Mesothelial cell of epicardium (in vitro differentiated cells): Measurements from ENCODE around the gene MAB21L4. TPM values are rescaled to one million over a fixed set of nuclear protein-coding genes. Genes with fewer than 3 reads are reported as not detected.

Experiments used
- DNase-seq, 2 experiments: peaks; one replicate each; pipeline ENCODE4 v3.0.0; 2021; ENCODE audit warnings: low spot score in 2 of 2; ENCODE audit not compliant: unreplicated experiment in 2 of 2
- H3K27ac Mint-ChIP-seq: 2 replicates; pipeline ENCODE4 v1.8.0; 2021; ENCODE audit warnings: mixed read lengths
- H3K27me3 Mint-ChIP-seq: 2 replicates; pipeline ENCODE4 v1.8.0; 2021; ENCODE audit warnings: low read depth, mixed read lengths
- H3K36me3 Mint-ChIP-seq: 2 replicates; pipeline ENCODE4 v1.8.0; 2021; ENCODE audit warnings: mixed read lengths
- H3K4me1 Mint-ChIP-seq: 2 replicates; pipeline ENCODE4 v1.8.0; 2021; ENCODE audit warnings: mixed read lengths
- H3K4me3 Mint-ChIP-seq: 2 replicates; pipeline ENCODE4 v1.8.0; 2021; ENCODE audit warnings: mild to moderate bottlenecking, moderate library complexity, mixed read lengths
- H3K9me3 Mint-ChIP-seq: 2 replicates; pipeline ENCODE4 v1.8.0; 2021; ENCODE audit warnings: mixed read lengths
- total RNA-seq: library from RNA; stranded (reverse); gene quantifications from 3 replicates; pipeline ENCODE4 v1.2.1, GENCODE V29; 2021
- TF ChIP-seq, protein P1 (sequence below): fragments of 200-600 bp; sonication (generic); IDR thresholded peaks from one replicate; pipeline ENCODE4 v1.5.0; 2021; ENCODE audit warnings: antibody characterized with exemption; ENCODE audit not compliant: unreplicated experiment

The MAB21L4 gene
- total RNA-seq, 1 donor from 2014 or later: 2.4 TPM

DNA sequence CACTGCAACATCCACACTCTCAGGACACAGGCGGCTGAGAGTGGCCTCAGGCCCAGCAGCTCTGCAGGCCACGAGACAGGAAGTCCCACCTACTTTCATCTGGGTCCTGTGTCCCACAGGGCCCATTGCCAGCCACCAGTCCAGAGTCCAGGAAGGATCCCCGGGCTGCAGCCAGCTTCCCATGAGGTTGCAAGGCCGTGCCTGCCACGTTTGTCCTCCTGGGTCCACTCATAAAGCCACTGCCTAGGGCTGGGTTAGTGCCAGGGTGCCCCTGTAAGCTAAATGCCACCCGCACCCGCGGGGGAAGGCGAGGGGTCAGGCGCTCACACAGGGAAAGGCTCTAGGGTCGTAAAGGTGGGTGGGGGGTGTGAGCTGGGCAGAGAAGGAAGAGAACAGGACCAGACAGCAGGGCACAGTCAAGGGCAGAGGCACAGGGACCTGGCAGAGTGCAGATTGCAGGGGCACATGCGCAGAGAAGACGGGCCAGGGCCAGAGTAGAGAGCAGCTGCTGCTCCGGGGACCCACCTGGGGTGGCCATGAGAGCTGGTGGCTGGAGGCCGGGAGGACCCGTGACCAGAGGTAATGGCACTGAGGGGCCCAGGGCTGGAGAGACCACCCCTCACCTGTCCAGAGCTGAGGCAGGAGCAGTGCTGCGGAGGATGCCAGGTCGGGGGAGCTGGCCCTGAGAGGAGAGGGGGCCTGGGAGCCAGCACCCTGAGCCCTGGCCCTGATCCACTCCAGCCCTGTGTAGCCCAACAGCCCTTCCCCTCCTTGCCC is 19.3 kb downstream of the MAB21L4 start:
- Mint-ChIP-seq H3K4me3 (no peak overlapping the region), H3K27me3 (no peaks in the 10 kb centered on the region), H3K27ac (no peak overlapping the region), H3K4me1 (no peaks in the 10 kb centered on the region), H3K9me3 (no peaks in the 10 kb centered on the region), H3K36me3 (no peaks in the 10 kb centered on the region)
- no peak for DNase-seq
- TF ChIP-seq, protein P1, sequence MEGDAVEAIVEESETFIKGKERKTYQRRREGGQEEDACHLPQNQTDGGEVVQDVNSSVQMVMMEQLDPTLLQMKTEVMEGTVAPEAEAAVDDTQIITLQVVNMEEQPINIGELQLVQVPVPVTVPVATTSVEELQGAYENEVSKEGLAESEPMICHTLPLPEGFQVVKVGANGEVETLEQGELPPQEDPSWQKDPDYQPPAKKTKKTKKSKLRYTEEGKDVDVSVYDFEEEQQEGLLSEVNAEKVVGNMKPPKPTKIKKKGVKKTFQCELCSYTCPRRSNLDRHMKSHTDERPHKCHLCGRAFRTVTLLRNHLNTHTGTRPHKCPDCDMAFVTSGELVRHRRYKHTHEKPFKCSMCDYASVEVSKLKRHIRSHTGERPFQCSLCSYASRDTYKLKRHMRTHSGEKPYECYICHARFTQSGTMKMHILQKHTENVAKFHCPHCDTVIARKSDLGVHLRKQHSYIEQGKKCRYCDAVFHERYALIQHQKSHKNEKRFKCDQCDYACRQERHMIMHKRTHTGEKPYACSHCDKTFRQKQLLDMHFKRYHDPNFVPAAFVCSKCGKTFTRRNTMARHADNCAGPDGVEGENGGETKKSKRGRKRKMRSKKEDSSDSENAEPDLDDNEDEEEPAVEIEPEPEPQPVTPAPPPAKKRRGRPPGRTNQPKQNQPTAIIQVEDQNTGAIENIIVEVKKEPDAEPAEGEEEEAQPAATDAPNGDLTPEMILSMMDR: no peak

- Mint-ChIP-seq H3K36me3 (no peaks in the 10 kb centered on the region), H3K27ac (no peak overlapping the region), H3K4me1 (no peaks in the 10 kb centered on the region), H3K27me3 (no peaks in the 10 kb centered on the region), H3K4me3 (no peak overlapping the region), H3K9me3 (no peaks in the 10 kb centered on the region)
- TF ChIP-seq, protein P1: no peak
- DNase-seq: no peak
Observed at GRCh38 chr2:240876035-240876474, 19.9 kb downstream of the MAB21L4 start.

GRCh38 chr2:240875228-240876034 is 20.5 kb downstream of the MAB21L4 start:
- H3K4me3 Mint-ChIP-seq: no peak overlapping the region
- no peaks in the 10 kb centered on the region for H3K9me3 Mint-ChIP-seq
- no peaks in the 10 kb centered on the region for H3K27me3 Mint-ChIP-seq
- no peaks in the 10 kb centered on the region for H3K4me1 Mint-ChIP-seq
- no peaks in the 10 kb centered on the region for H3K36me3 Mint-ChIP-seq
- no peak overlapping the region for H3K27ac Mint-ChIP-seq
- TF ChIP-seq, protein P1: no peak
- DNase-seq: no peak

DNA sequence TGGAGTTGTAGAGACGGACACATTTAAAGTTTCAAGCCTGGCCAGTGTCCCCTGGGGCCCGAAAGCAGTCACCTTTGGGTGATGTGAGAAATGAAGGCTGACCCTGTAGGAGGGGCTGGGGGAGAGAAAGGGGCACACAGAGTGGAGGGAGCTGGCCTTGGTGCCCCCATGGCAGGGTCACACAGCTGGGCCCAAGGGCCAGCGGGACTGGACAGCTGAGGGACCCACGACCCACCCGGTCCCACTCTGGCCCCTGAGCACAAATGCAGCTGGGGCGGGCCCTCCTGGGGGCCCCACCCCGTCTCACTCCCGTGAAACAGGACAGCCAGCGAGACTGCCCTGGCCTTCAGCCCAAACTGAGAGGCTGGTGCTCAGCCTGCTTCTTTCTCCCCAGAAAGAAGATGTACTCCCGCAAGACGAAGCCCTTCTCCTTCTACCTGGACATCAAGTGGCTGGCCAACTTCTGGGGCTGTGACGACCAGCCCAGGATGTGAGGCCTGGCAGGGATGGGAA is 21.2 kb downstream of the MAB21L4 start:
- H3K27ac Mint-ChIP-seq: no peak overlapping the region
- H3K27me3 Mint-ChIP-seq: no peaks in the 10 kb centered on the region
- H3K36me3 Mint-ChIP-seq: no peaks in the 10 kb centered on the region
- no peaks in the 10 kb centered on the region for H3K9me3 Mint-ChIP-seq
- no peak overlapping the region for H3K4me3 Mint-ChIP-seq
- no peak for DNase-seq
- TF ChIP-seq, protein P1: no peak
- H3K4me1 Mint-ChIP-seq: no peaks in the 10 kb centered on the region

DNA sequence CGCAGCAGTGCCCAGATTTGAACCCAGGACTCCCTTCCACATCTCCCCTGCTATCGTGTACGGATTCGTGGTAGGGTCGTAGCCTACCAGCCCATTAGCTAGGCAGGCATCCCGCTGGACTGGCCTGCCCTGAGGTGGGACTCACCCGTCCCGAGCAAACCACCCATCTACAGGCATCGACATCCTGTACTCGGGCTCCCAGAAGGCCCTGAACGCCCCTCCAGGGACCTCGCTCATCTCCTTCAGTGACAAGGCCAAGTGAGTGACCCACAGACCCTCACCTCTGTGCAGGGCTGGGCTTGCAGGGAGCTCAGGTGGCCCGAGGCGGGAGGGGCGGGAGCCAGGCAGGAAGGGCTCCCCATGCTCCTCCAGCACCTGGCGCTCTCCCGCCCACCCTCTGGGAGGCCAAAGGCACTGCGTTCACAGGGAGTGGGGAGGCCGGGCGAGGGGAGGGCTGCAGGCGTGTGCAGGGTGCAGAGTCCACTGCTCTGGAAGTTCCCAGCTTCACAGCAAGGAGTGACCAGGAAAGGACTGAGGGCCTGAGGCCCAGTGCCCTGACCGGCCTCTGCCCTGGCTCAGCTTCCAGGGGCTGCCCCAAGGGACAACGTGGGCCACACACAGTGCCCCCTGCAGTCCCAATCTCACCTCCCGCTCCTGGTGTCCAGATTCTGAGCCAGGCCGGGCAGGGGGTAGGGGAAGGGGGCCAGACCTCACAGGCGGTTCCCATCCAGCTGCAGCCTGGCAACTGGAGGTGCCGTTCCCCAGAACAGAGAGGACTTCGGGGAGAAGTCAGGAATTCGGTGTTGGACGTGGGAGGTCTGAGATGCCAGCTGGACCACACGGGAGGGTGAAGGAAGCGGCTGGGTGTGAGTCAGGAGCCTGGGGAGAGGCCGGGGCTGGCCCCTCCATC is 21.9 kb downstream of the MAB21L4 start:
- H3K9me3 Mint-ChIP-seq: no peaks in the 10 kb centered on the region

More for the DNA sequence above, 21.9 kb downstream of the MAB21L4 start:
- no peaks in the 10 kb centered on the region for H3K4me1 Mint-ChIP-seq
- no peak for DNase-seq
- no peaks in the 10 kb centered on the region for H3K27me3 Mint-ChIP-seq
- no peak overlapping the region for H3K4me3 Mint-ChIP-seq
- no peaks in the 10 kb centered on the region for H3K36me3 Mint-ChIP-seq
- H3K27ac Mint-ChIP-seq: no peak overlapping the region
- TF ChIP-seq, protein P1: no peak
